ENCODE data around the gene MEP1B. TPM values are rescaled to one million over a fixed set of nuclear protein-coding genes. Genes with fewer than 3 reads are reported as not detected.

Gene MEP1B
- total RNA-seq, 4 donors from 2014 or later = 2.0 to 32.4 (median 19.9) TPM

DNA sequence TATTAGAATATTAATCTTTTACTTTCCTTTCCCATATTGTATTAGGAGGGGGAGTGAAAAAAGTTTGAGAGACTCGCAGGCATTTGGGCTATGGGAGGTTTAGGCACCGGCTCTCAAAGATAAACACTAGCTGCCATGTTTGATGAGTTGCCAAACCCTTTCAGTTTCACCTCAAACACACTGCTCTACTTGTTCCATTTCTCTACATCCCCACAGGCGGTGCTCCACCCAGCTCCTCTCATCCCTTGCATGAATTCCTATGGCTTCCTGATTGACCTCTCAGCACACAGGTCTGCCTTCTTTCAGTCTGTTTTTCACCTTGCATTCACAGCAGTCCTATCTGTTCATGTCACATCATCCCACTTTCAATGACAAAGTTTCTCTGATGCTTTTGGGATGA lies 65.7 kb downstream of the MEP1B start:
- Histone ChIP-seq H3K27ac (no peak overlapping the region), H3K4me1 (peaks cover 0 to 23% (median 9%) of the 10 kb centered on the region in 4 donors), H3K9me3 (no peaks in the 10 kb centered on the region), H3K27me3 (no peaks in the 10 kb centered on the region), H3K36me3 (no peaks in the 10 kb centered on the region), H3K4me3 (no peak overlapping the region)
- intact Hi-C loops (cut with DNase I; ENCODE audit: low total_unique reads) (no loop called here), in situ Hi-C loops (cut with MboI; ENCODE audit: low pct_ligation_motif_present in 1 of 4, low pct_unique_long_range_greater_than_20kb in 1 of 4, low sequenced_read_pairs in 3 of 4) (loop anchor here in 2 of 4 donors (10.0 to 25.0 kb wide), 2 partner anchors 91 to 307 kb away; no protein-coding TSS in a partner anchor)
- DNase-seq = no peak
- WGBS, 2 donors (ENCODE audit: low coverage in 1 of 2) = 67 to 92% methylated on average over 3 of the region's 3 CpGs
- no peak for TF ChIP-seq EP300 (IDR thresholded peaks at IDR 0.05; ENCODE audit: low read depth)
- no peak for TF ChIP-seq POLR2A (IDR thresholded peaks at IDR 0.05)
- no peak for TF ChIP-seq POLR2AphosphoS5 (IDR thresholded peaks at IDR 0.05)
- TF ChIP-seq, protein P1, sequence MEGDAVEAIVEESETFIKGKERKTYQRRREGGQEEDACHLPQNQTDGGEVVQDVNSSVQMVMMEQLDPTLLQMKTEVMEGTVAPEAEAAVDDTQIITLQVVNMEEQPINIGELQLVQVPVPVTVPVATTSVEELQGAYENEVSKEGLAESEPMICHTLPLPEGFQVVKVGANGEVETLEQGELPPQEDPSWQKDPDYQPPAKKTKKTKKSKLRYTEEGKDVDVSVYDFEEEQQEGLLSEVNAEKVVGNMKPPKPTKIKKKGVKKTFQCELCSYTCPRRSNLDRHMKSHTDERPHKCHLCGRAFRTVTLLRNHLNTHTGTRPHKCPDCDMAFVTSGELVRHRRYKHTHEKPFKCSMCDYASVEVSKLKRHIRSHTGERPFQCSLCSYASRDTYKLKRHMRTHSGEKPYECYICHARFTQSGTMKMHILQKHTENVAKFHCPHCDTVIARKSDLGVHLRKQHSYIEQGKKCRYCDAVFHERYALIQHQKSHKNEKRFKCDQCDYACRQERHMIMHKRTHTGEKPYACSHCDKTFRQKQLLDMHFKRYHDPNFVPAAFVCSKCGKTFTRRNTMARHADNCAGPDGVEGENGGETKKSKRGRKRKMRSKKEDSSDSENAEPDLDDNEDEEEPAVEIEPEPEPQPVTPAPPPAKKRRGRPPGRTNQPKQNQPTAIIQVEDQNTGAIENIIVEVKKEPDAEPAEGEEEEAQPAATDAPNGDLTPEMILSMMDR (IDR thresholded peaks at IDR 0.05) = no peak

DNA sequence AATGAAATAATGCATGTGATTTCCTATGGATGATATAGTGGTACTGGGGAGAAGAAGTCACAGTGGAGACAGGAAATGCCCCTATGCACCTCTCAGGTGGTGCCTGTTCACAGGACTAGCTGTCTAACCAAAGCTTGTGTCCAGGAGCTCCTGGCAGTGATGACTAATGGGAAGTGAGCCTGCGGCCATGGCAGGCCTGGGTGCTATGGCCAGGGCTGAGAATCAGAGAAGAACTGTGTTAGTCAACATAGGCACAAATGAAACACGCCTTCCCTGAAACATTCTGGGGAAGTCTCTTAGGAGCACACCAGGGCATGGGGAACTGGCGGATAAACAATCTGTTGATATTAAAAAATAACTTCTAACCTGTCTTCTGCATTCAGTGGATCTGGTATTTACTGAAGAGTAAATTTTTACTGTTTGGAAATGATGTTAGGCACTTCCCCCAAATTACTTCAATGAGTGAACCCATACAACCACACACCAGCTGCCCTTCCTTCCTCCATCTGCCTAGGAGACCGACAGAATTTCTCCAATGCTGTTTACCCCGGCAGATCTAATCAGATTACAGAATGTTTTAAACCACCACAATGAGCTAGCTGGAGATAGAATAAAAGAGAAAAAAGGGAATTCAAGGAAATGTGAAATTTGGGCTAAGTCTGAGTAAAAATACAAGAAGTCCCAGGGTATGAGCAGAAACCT lies 67.4 kb downstream of the MEP1B start:
- Histone ChIP-seq H3K27ac (no peak overlapping the region), H3K4me1 (peaks cover 0 to 23% (median 9%) of the 10 kb centered on the region in 4 donors), H3K36me3 (no peaks in the 10 kb centered on the region), H3K4me3 (no peak overlapping the region), H3K9me3 (no peaks in the 10 kb centered on the region), H3K27me3 (no peaks in the 10 kb centered on the region)
- intact Hi-C loops (cut with DNase I; ENCODE audit: low total_unique reads) = no loop called here
- WGBS, 2 donors (ENCODE audit: low coverage in 1 of 2) = 70 to 73% methylated on average over 5 of the region's 5 CpGs
- TF ChIP-seq POLR2AphosphoS5 (IDR thresholded peaks at IDR 0.05) (no peak), POLR2A (IDR thresholded peaks at IDR 0.05) (no peak), EP300 (IDR thresholded peaks at IDR 0.05; ENCODE audit: low read depth) (no peak)
- TF ChIP-seq, protein P1 (IDR thresholded peaks at IDR 0.05) = no peak
- in situ Hi-C loops (cut with MboI; ENCODE audit: low pct_ligation_motif_present in 1 of 4, low pct_unique_long_range_greater_than_20kb in 1 of 4, low sequenced_read_pairs in 3 of 4) = loop anchor here in 2 of 4 donors (10.0 to 25.0 kb wide), 2 partner anchors 92 to 305 kb away; no protein-coding TSS in a partner anchor
- no peak for DNase-seq

DNA sequence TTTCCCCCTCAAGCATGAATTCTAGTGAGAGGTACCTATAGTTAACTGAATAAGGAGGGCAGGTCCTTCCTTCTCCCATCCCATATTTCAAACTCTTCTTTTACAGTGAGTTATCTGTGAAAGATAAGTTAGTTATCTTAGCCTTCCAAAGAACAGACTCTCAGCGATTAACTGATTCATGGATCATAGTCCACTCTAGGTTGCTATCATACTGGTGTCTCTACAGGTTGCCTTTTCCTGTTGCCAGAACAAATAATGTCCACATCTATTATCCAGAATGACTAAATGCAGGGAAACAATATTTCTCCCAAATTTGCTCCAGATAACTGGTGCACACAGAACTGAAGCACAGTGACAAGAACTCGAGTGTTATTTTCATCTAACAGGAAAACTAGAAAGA lies 68.3 kb downstream of the MEP1B start:
- Histone ChIP-seq H3K27me3 (no peaks in the 10 kb centered on the region), H3K4me3 (no peak overlapping the region), H3K9me3 (no peaks in the 10 kb centered on the region), H3K4me1 (peaks cover 0 to 23% (median 9%) of the 10 kb centered on the region in 4 donors), H3K36me3 (no peaks in the 10 kb centered on the region), H3K27ac (peak overlapping the region in 2 of 4 donors; percentile 50 to 57)
- TF ChIP-seq, protein P1 (IDR thresholded peaks at IDR 0.05) = no peak
- TF ChIP-seq POLR2A (IDR thresholded peaks at IDR 0.05) (no peak), EP300 (IDR thresholded peaks at IDR 0.05; ENCODE audit: low read depth) (no peak), POLR2AphosphoS5 (IDR thresholded peaks at IDR 0.05) (no peak)
- in situ Hi-C loops (cut with MboI; ENCODE audit: low pct_ligation_motif_present in 1 of 4, low pct_unique_long_range_greater_than_20kb in 1 of 4, low sequenced_read_pairs in 3 of 4) (loop anchor here in 2 of 4 donors (10.0 to 25.0 kb wide), 2 partner anchors 93 to 304 kb away; no protein-coding TSS in a partner anchor), intact Hi-C loops (cut with DNase I; ENCODE audit: low total_unique reads) (no loop called here)
- 56 to 69% methylated on average over 2 of the region's 2 CpGs for WGBS, 2 donors (ENCODE audit: low coverage in 1 of 2)
- no peak for DNase-seq

DNA sequence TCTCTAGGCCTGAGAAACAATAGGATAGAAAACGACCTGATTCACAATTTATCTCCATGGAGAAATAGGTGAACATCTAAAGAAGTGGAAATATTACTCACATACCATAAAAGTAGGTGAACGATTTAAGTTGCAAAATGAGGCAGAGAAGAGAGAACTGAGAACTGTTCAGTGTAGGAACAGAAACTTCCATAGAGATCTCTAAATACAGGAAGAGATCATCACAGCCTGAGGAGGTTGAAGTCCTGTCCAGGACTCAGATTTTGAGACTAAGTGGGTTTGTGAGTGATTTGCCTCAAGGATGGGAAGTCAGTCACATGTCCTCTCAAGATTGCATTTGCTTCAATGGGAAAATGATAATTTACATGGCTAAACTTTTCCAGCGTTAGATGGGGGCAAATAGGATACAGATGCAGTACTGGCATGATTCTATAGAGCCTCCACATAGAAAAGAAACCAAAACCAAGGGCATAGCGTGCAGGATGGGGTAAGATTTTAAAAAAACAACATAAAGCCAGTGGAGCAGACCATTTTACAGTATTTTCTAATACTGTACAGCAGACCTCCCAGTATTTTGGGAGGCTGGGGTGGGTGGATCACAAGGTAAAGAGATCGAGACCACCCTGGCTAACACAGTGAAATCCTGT lies 68.8 kb downstream of the MEP1B start:
- intact Hi-C loops (cut with DNase I; ENCODE audit: low total_unique reads) (no loop called here), in situ Hi-C loops (cut with MboI; ENCODE audit: low pct_ligation_motif_present in 1 of 4, low pct_unique_long_range_greater_than_20kb in 1 of 4, low sequenced_read_pairs in 3 of 4) (loop anchor here in 2 of 4 donors (10.0 to 25.0 kb wide), 2 partner anchors 94 to 304 kb away; no protein-coding TSS in a partner anchor)
- Histone ChIP-seq H3K27ac (peak overlapping the region in 3 of 4 donors; percentile 5 to 57 (median 50)), H3K4me3 (no peak overlapping the region), H3K9me3 (no peaks in the 10 kb centered on the region), H3K36me3 (no peaks in the 10 kb centered on the region), H3K4me1 (peaks cover 0 to 23% (median 9%) of the 10 kb centered on the region in 4 donors), H3K27me3 (no peaks in the 10 kb centered on the region)
- WGBS, 2 donors (ENCODE audit: low coverage in 1 of 2) = 59 to 64% methylated on average over 3 to 5 of the region's 5 CpGs
- no peak for TF ChIP-seq POLR2AphosphoS5 (IDR thresholded peaks at IDR 0.05)
- no peak for TF ChIP-seq EP300 (IDR thresholded peaks at IDR 0.05; ENCODE audit: low read depth)
- TF ChIP-seq, protein P1 (IDR thresholded peaks at IDR 0.05) = no peak
- no peak for TF ChIP-seq POLR2A (IDR thresholded peaks at IDR 0.05)
- no peak for DNase-seq
